Fibroblast of upper back skin (primary cell): ENCODE results near the gene CEP68.

Experiments
- DNase-seq: peaks from one replicate; pipeline ENCODE4 v3.0.0-alpha.2; 2013

Gene CEP68

GRCh38 chr2:65061146-65061909 is 5.1 kb downstream of the CEP68 start:
- DNase-seq = no peak

- no peak for DNase-seq
These were observed 5.7 kb downstream of the CEP68 start for GRCh38 chr2:65061910-65062339.

GRCh38 chr2:65062843-65063825 is 6.9 kb downstream of the CEP68 start:
- peak; percentile 80 for DNase-seq

GRCh38 chr2:65064728-65065552 is 8.7 kb downstream of the CEP68 start:
- peak; percentile 80 for DNase-seq

GRCh38 chr2:65067806-65068553 is 11.8 kb downstream of the CEP68 start:
- no peak for DNase-seq

GRCh38 chr2:65069439-65069824 is 13.2 kb downstream of the CEP68 start:
- no peak for DNase-seq

GRCh38 chr2:65070172-65070830 is 14.1 kb downstream of the CEP68 start:
- DNase-seq = peak; percentile 43

- DNase-seq = no peak
These were observed 14.6 kb downstream of the CEP68 start for GRCh38 chr2:65070856-65071255.

GRCh38 chr2:65071499-65072180 is 15.4 kb downstream of the CEP68 start:
- no peak for DNase-seq

GRCh38 chr2:65072181-65072970 is 16.2 kb downstream of the CEP68 start:
- no peak for DNase-seq

- DNase-seq = no peak
These were observed 17.8 kb downstream of the CEP68 start for GRCh38 chr2:65073879-65074565.

GRCh38 chr2:65075176-65075575 is 19.0 kb downstream of the CEP68 start:
- DNase-seq = no peak

GRCh38 chr2:65075605-65076344 is 19.6 kb downstream of the CEP68 start:
- DNase-seq = no peak

GRCh38 chr2:65076345-65076710 is 20.1 kb downstream of the CEP68 start:
- peak; percentile 60 for DNase-seq

- no peak for DNase-seq
These were observed 21.7 kb downstream of the CEP68 start for GRCh38 chr2:65077898-65078297.

- no peak for DNase-seq
These were observed 22.8 kb downstream of the CEP68 start for GRCh38 chr2:65079017-65079416.

GRCh38 chr2:65081232-65081685 is 25.0 kb downstream of the CEP68 start:
- no peak for DNase-seq

- DNase-seq = no peak
These were observed 28.9 kb downstream of the CEP68 start for GRCh38 chr2:65085148-65085547.

GRCh38 chr2:65092791-65093190 is 36.6 kb downstream of the CEP68 start:
- DNase-seq = no peak
